PFSK-1 (cell line): ENCODE results near the gene DDHD1.

Experiments
- FOXP2 ChIP-seq: optimal IDR thresholded peaks from 2 replicates; pipeline ENCODE3; 2011; ENCODE audit warnings: borderline replicate concordance, control low read depth, inconsistent platforms; ENCODE audit not compliant: insufficient read depth; ENCODE audit errors: extremely low read length, extremely low read depth
- POLR2AphosphoS5 ChIP-seq: IDR thresholded peaks from 2 replicates; pipeline ENCODE4 v1.6.1; 2012; ENCODE audit warnings: low read depth, mild to moderate bottlenecking, control low read depth, low read length, moderate library complexity
- SIN3A ChIP-seq: IDR thresholded peaks from 2 replicates; pipeline ENCODE4 v1.6.1; 2012; ENCODE audit warnings: mild to moderate bottlenecking, low read length, moderate library complexity, borderline replicate concordance; ENCODE audit not compliant: insufficient read depth
- TAF1 ChIP-seq: IDR thresholded peaks from 2 replicates; pipeline ENCODE4 v1.6.1; 2012; ENCODE audit warnings: low read length, control low read depth, borderline replicate concordance; ENCODE audit not compliant: insufficient read depth
- TF ChIP-seq, protein P1 (sequence below), 2 experiments: IDR thresholded peaks; 2 replicates each; pipeline versions ENCODE4 v1.6.1 to v1.8.0; 2011 to 2012; ENCODE audit warnings: low read depth in 2 of 2, low read length in 2 of 2, control low read depth in 1 of 2, inconsistent platforms in 1 of 2, mild to moderate bottlenecking in 1 of 2, moderate library complexity in 1 of 2; ENCODE audit not compliant: insufficient read depth in 1 of 2

The DDHD1 gene

DNA sequence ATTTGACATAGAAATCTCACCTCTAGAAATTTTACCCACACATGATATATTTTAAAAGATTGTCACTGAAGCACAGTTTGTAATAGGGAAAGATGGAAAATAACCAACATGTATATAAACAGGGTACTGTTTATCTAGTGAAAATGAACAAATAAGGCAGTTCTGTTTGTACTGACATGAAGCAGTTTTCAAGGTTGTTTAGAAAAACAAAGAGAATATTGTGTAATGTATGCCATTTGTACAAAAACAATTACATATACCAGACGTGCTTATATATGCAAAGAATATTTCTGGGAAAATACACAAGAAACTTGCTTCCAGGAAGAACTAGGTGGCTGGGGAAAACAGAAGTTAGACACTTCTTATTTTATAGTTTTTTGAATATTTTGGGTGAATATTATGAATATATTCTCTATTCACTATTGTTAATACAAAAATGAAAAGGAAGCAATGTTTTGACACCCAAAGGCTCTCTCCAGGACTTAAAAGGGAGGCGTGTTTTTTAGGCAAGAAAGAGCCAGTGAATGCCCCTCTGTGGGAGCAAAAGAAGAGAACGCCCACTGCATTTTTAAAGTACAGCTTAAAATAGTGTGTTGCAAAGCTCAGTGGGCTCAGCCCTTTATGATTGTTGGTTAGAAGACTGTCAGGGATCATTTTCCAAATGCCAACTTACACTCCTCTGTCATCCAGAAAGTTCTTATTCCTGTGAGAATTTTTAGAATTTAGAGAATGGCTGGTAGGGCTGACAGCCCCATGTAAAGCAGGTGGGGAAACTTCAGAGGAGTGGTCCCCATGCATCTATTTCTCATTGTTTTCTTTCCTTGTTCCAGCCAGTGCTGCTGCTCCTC lies 142.7 kb downstream of the DDHD1 start:
- TF ChIP-seq POLR2AphosphoS5, result no peak
- no peak for TF ChIP-seq FOXP2
- TF ChIP-seq, protein P1, sequence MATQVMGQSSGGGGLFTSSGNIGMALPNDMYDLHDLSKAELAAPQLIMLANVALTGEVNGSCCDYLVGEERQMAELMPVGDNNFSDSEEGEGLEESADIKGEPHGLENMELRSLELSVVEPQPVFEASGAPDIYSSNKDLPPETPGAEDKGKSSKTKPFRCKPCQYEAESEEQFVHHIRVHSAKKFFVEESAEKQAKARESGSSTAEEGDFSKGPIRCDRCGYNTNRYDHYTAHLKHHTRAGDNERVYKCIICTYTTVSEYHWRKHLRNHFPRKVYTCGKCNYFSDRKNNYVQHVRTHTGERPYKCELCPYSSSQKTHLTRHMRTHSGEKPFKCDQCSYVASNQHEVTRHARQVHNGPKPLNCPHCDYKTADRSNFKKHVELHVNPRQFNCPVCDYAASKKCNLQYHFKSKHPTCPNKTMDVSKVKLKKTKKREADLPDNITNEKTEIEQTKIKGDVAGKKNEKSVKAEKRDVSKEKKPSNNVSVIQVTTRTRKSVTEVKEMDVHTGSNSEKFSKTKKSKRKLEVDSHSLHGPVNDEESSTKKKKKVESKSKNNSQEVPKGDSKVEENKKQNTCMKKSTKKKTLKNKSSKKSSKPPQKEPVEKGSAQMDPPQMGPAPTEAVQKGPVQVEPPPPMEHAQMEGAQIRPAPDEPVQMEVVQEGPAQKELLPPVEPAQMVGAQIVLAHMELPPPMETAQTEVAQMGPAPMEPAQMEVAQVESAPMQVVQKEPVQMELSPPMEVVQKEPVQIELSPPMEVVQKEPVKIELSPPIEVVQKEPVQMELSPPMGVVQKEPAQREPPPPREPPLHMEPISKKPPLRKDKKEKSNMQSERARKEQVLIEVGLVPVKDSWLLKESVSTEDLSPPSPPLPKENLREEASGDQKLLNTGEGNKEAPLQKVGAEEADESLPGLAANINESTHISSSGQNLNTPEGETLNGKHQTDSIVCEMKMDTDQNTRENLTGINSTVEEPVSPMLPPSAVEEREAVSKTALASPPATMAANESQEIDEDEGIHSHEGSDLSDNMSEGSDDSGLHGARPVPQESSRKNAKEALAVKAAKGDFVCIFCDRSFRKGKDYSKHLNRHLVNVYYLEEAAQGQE (IDR thresholded peaks at IDR 0.05; ENCODE audit: insufficient read depth in 1 of 2, low read depth in 2 of 2, low read length in 2 of 2), result no peak
- no peak for TF ChIP-seq TAF1
- TF ChIP-seq SIN3A, result no peak

GRCh38 chr14:53006931-53007562 lies 146.1 kb downstream of the DDHD1 start:
- TF ChIP-seq POLR2AphosphoS5 (no peak), SIN3A (no peak), TAF1 (no peak), FOXP2 (no peak)
- TF ChIP-seq, protein P1 (IDR thresholded peaks at IDR 0.05; ENCODE audit: insufficient read depth in 1 of 2, low read depth in 2 of 2, low read length in 2 of 2), result no peak

DNA sequence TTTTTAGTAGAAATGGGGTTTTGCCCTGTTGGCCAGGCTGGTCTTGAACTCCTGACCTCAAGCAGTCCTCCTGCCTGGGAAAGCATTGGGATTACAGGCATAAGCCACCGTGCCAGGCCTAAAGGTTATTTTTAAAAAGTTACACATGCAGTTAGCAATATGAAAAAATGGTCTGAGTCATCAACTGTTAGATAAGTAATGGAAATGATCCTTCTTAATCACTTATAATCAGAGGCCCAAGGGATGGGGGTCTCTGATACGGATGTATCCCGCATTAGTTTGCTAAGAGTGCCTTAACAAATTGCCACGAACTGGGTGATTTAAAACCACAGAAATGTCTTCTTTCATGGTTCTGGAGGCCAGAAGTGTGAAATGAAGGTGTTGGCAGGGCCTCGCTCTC lies 148.1 kb downstream of the DDHD1 start:
- TF ChIP-seq POLR2AphosphoS5, result no peak
- TF ChIP-seq, protein P1 (IDR thresholded peaks at IDR 0.05; ENCODE audit: insufficient read depth in 1 of 2, low read depth in 2 of 2, low read length in 2 of 2), result no peak
- TF ChIP-seq FOXP2, result no peak
- no peak for TF ChIP-seq TAF1
- no peak for TF ChIP-seq SIN3A

- TF ChIP-seq, protein P1 (IDR thresholded peaks at IDR 0.05; ENCODE audit: insufficient read depth in 1 of 2, low read depth in 2 of 2, low read length in 2 of 2), result no peak
- no peak for TF ChIP-seq TAF1
- no peak for TF ChIP-seq SIN3A
- no peak for TF ChIP-seq FOXP2
- no peak for TF ChIP-seq POLR2AphosphoS5
Measured at GRCh38 chr14:53003776-53004175, 149.3 kb downstream of the DDHD1 start.
